Measurements from ENCODE around the gene SLC17A3. TPM values are rescaled to one million over a fixed set of nuclear protein-coding genes. Genes with fewer than 3 reads are reported as not detected.

Gene SLC17A3
- total RNA-seq (2022; extraction: Qiagen RNA extraction) = 0.81 to 1.2 TPM (median 0.85 TPM) in 5 replicates

GRCh38 chr6:25874118-25874517, at the start of gene SLC17A3:
Gene SLC17A3 (minus strand): TSS chr6:25874243. CDS start chr6:25868387, 5,856 bp downstream.

DNA sequence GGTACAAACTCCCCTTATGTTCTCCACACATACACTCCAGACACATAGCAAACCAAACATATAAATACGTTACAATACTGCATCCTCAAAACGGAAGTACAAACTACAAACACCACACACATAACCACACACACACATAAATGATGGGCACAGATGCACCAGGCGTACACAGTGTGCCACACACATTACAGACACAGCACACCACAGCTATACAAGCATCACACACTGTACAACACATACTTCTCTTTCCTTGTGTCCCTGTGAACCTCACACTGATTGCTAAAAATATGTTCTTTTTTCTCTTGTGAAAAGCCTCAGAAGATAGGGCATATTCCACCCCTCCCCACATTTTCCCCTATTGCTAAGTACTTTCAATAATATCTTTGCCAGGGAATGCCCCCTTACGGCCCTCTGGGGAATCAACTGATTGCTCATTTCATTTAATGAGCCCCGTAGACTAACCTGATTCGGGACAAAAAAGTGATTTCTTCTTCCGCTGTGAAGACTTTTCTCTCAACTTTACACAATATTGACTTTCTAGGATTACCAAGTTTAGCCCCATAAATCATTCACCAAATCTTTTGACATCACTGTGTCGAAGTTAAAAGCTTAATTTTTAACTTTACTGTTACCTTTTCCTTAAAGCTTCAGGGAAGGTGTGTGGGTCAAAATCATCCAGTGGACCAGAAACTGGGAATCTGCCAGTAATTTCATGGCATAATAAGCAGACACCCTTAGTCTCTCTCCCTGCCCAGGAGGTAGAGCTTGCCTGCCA, 42.3 kb downstream of the SLC17A3 start, which contains the start of gene SLC17A1:
Gene SLC17A1 (minus strand): TSS at position 521 of the 775 bp plus-strand sequence. CDS start 1,495 bp downstream, outside the sequence.

Other genes with a start within 250 kb of the SLC17A3 start
- gene SCGN, start 222.0 kb downstream of the SLC17A3 start, total RNA-seq (2022; extraction: Qiagen RNA extraction) = 0.24 to 0.46 TPM (median 0.30 TPM) in 5 replicates
- gene SLC17A4, start 119.5 kb downstream of the SLC17A3 start, total RNA-seq (2022; extraction: Qiagen RNA extraction) = not detected in 5 replicates
- 0.06 TPM in 1 of 5 replicates, not detected in the others for gene SLC17A1, start 42.2 kb downstream of the SLC17A3 start, total RNA-seq (2022; extraction: Qiagen RNA extraction)
- not detected in 5 replicates for gene SLC17A2, start 56.4 kb upstream of the SLC17A3 start, total RNA-seq (2022; extraction: Qiagen RNA extraction)
- 1.5 to 2.0 TPM (median 1.7 TPM) in 5 replicates for gene TRIM38, start 88.6 kb upstream of the SLC17A3 start, total RNA-seq (2022; extraction: Qiagen RNA extraction)
- gene HFE, start 213.2 kb upstream of the SLC17A3 start, total RNA-seq (2022; extraction: Qiagen RNA extraction) = 10.4 to 12.3 TPM (median 11.8 TPM) in 5 replicates